Measurements from ENCODE around the gene COG6. TPM values are rescaled to one million over a fixed set of nuclear protein-coding genes. Genes with fewer than 3 reads are reported as not detected.

The COG6 gene
- total RNA-seq, 4 donors from 2014 or later: 13.0 to 19.9 (median 14.3) TPM

- TF ChIP-seq POLR2AphosphoS5 (IDR thresholded peaks at IDR 0.05) (no peak), EP300 (IDR thresholded peaks at IDR 0.05) (no peak), POLR2A (IDR thresholded peaks at IDR 0.05; ENCODE audit: low read depth) (no peak), CTCF (IDR thresholded peaks at IDR 0.05) (no peak)
- no peaks in the 10 kb centered on the region for H3K27me3 ChIP-seq
- peaks cover 0 to 4% (median 0%) of the 10 kb centered on the region in 4 donors for H3K4me1 ChIP-seq
- WGBS: 97% methylated on average over 3 of the region's 3 CpGs
- intact Hi-C loops (cut with DNase I): no loop called here
- H3K4me3 ChIP-seq: no peak overlapping the region
- no peak overlapping the region for H3K27ac ChIP-seq (replicated peaks in 1 of 4)
- H3K9me3 ChIP-seq: no peaks in the 10 kb centered on the region
- H3K36me3 ChIP-seq: peaks cover 0 to 2% (median 0%) of the 10 kb centered on the region in 4 donors
- DNase-seq (ENCODE audit: extremely low spot score): no peak
Observed at GRCh38 chr13:39672378-39673132, 17.1 kb downstream of the COG6 start.

GRCh38 chr13:39675904-39676303 lies 20.4 kb downstream of the COG6 start:
- WGBS: 68% methylated on average over 3 of the region's 3 CpGs
- Histone ChIP-seq H3K9me3 (no peaks in the 10 kb centered on the region), H3K4me1 (no peaks in the 10 kb centered on the region), H3K4me3 (no peak overlapping the region), H3K27me3 (no peaks in the 10 kb centered on the region), H3K36me3 (peaks cover 9 to 24% (median 16%) of the 10 kb centered on the region in 4 donors), H3K27ac (replicated peaks in 1 of 4) (no peak overlapping the region)
- DNase-seq (ENCODE audit: extremely low spot score): no peak
- TF ChIP-seq EP300 (IDR thresholded peaks at IDR 0.05) (no peak), CTCF (IDR thresholded peaks at IDR 0.05) (no peak), POLR2A (IDR thresholded peaks at IDR 0.05; ENCODE audit: low read depth) (no peak), POLR2AphosphoS5 (IDR thresholded peaks at IDR 0.05) (no peak)
- intact Hi-C loops (cut with DNase I): no loop called here

- 88% methylated on average over 1 of the region's 1 CpG for WGBS
- Histone ChIP-seq H3K36me3 (peaks cover 10 to 29% (median 20%) of the 10 kb centered on the region in 4 donors), H3K9me3 (no peaks in the 10 kb centered on the region), H3K4me1 (no peaks in the 10 kb centered on the region), H3K4me3 (no peak overlapping the region), H3K27me3 (no peaks in the 10 kb centered on the region), H3K27ac (replicated peaks in 1 of 4) (no peak overlapping the region)
- DNase-seq (ENCODE audit: extremely low spot score): no peak
- intact Hi-C loops (cut with DNase I): no loop called here
- TF ChIP-seq POLR2AphosphoS5 (IDR thresholded peaks at IDR 0.05) (no peak), CTCF (IDR thresholded peaks at IDR 0.05) (peak; percentile 39 to 50 (median 42))
Observed at GRCh38 chr13:39676315-39676876, 20.9 kb downstream of the COG6 start.

GRCh38 chr13:39682310-39682709 lies 26.8 kb downstream of the COG6 start:
- intact Hi-C loops (cut with DNase I): loop anchor here (2.0 to 10.0 kb wide), 2 partner anchors 382 to 1000 kb away; no protein-coding TSS in a partner anchor
- Histone ChIP-seq H3K9me3 (no peaks in the 10 kb centered on the region), H3K27me3 (no peaks in the 10 kb centered on the region), H3K27ac (replicated peaks in 1 of 4) (no peak overlapping the region), H3K36me3 (peaks cover 13 to 51% (median 29%) of the 10 kb centered on the region in 4 donors), H3K4me3 (no peak overlapping the region), H3K4me1 (no peaks in the 10 kb centered on the region)
- 69% methylated on average over 2 of the region's 2 CpGs for WGBS
- no peak for DNase-seq (ENCODE audit: extremely low spot score)
- no peak for TF ChIP-seq CTCF (IDR thresholded peaks at IDR 0.05)
- TF ChIP-seq EP300 (IDR thresholded peaks at IDR 0.05): no peak
- no peak for TF ChIP-seq POLR2AphosphoS5 (IDR thresholded peaks at IDR 0.05)
- no peak for TF ChIP-seq POLR2A (IDR thresholded peaks at IDR 0.05; ENCODE audit: low read depth)

All from esophagus muscularis mucosa (tissue), 4 donors.